ENCODE measurements around the gene PCDHGA2.

- TF ChIP-seq GABPA (IDR thresholded peaks at IDR 0.05; ENCODE audit: low read depth) (no peak), POLR2AphosphoS5 (IDR thresholded peaks at IDR 0.05; ENCODE audit: low read depth) (no peak), SPI1 (IDR thresholded peaks at IDR 0.05; ENCODE audit: borderline replicate concordance, low read depth) (no peak)
- TF ChIP-seq, protein P1, sequence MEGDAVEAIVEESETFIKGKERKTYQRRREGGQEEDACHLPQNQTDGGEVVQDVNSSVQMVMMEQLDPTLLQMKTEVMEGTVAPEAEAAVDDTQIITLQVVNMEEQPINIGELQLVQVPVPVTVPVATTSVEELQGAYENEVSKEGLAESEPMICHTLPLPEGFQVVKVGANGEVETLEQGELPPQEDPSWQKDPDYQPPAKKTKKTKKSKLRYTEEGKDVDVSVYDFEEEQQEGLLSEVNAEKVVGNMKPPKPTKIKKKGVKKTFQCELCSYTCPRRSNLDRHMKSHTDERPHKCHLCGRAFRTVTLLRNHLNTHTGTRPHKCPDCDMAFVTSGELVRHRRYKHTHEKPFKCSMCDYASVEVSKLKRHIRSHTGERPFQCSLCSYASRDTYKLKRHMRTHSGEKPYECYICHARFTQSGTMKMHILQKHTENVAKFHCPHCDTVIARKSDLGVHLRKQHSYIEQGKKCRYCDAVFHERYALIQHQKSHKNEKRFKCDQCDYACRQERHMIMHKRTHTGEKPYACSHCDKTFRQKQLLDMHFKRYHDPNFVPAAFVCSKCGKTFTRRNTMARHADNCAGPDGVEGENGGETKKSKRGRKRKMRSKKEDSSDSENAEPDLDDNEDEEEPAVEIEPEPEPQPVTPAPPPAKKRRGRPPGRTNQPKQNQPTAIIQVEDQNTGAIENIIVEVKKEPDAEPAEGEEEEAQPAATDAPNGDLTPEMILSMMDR (IDR thresholded peaks at IDR 0.05; ENCODE audit: insufficient read depth, low read length) = peak; percentile 32
Measured at GRCh38 chr5:141349917-141350619, 11.5 kb downstream of the PCDHGA2 start, which contains the start of gene PCDHGB1.

Measured in HL-60 (cell line).